Tibial artery (tissue), 4 donors: Measurements from ENCODE around the gene EPB41.

Source experiments
- DNase-seq, 2 donors: peaks; one replicate each; pipeline ENCODE4 v3.0.0-alpha.2; 2019
- H3K27ac ChIP-seq, 2 donors: fragments of 200-600 bp; sonication (generic) in 1 of 2; 1 replicate in 1 of 2; 2 replicates in 1 of 2; pipeline ENCODE4 v1.5.1; 2018 to 2019; ENCODE audit warnings: mild to moderate bottlenecking in 1 of 2
- H3K27me3 ChIP-seq, 2 donors: fragments of 200-600 bp; sonication (generic) in 1 of 2; one replicate each; pipeline versions ENCODE4 v1.5.1 to v1.6.0; 2016 to 2019
- H3K36me3 ChIP-seq, 3 donors: fragments of 200-600 bp; sonication (generic) in 2 of 3; one replicate each; pipeline ENCODE4 v1.5.1; 2016 to 2019; ENCODE audit warnings: mild to moderate bottlenecking in 2 of 3
- H3K4me1 ChIP-seq, 4 donors: fragments of 200-600 bp; sonication (generic) in 2 of 4; 1 replicate in 3 of 4; 2 replicates in 1 of 4; pipeline ENCODE4 v1.5.1; 2016 to 2019
- H3K4me3 ChIP-seq, 2 donors: fragments of 200-600 bp; sonication (generic) in 1 of 2; 1 replicate in 1 of 2; 2 replicates in 1 of 2; pipeline ENCODE4 v1.5.1; 2018 to 2019; ENCODE audit warnings: mild to moderate bottlenecking in 2 of 2
- H3K9me3 ChIP-seq, 3 donors: fragments of 200-600 bp; sonication (generic) in 1 of 3; one replicate each; pipeline ENCODE4 v1.5.1; 2016 to 2019
- CTCF ChIP-seq, 2 experiments: fragments of 200-600 bp in 1 of 2; fragments of 450-650 bp in 1 of 2; IDR thresholded peaks; one replicate each; pipeline ENCODE4 v1.5.1; 2017 to 2019; ENCODE audit warnings: antibody characterized with exemption in 2 of 2, mild to moderate bottlenecking in 1 of 2, moderate library complexity in 1 of 2
- intact Hi-C: fragments of 100-400 bp; cut with DNase I; formaldehyde crosslinking; loops from one replicate; pipeline ENCODE4 v1.15.0; 2023; ENCODE audit warnings: low total_unique reads

Gene EPB41

DNA sequence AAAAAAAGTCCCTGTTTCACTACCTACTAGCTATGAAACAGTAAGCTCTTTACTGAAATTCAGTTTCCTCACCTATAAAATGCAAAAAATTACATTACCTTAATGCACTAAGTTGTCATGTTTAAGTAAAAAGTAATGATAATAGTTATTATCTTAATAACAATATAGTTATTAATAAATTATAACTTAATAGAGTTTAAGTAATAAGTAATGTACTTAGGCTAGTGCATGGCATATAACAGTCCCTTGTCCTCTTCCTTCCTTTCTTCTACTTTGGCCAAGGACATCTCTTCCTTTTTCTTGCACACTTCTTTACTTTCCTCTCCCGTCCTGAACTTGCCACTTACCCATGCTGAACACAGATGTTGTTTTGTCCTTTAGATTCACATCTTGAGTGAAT, 200.3 kb downstream of the EPB41 start:
- Histone ChIP-seq H3K27me3 (no peaks in the 10 kb centered on the region), H3K36me3 (peaks cover 0 to 46% (median 0%) of the 10 kb centered on the region in 3 donors), H3K27ac (no peak overlapping the region), H3K4me3 (no peak overlapping the region), H3K4me1 (peaks cover 0 to 11% (median 1%) of the 10 kb centered on the region in 4 donors), H3K9me3 (no peaks in the 10 kb centered on the region)
- no peak for DNase-seq
- TF ChIP-seq CTCF (IDR thresholded peaks at IDR 0.05), result no peak
- intact Hi-C loops, result no loop called here

DNA sequence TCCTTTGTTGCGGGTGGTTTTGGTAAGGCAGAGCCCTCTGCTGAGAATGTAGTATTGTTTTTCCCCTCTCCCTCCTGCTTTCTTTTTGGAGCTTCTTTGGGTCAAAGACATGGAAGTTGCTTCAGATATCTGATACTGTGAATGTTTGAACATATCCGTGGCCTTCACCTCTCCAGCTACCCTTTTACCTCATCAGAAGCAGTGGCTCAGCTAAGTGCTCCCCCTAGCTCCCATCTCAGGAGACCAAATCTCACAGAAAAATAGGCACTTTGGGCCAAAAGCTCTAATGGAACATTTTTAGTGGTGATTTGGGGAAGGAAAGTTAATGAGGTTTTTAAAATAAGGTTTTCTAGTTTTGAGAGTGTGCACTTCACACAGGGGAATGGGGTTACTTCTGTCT, 203.0 kb downstream of the EPB41 start:
- Histone ChIP-seq H3K4me1 (peaks cover 0 to 38% (median 17%) of the 10 kb centered on the region in 4 donors), H3K36me3 (peaks cover 0 to 35% (median 0%) of the 10 kb centered on the region in 3 donors), H3K27me3 (no peaks in the 10 kb centered on the region), H3K9me3 (no peaks in the 10 kb centered on the region), H3K4me3 (no peak overlapping the region), H3K27ac (peak overlapping the region in 1 of 2 donors; percentile 2)
- TF ChIP-seq CTCF (IDR thresholded peaks at IDR 0.05), result no peak
- no peak for DNase-seq
- intact Hi-C loops, result no loop called here

- Histone ChIP-seq H3K27ac (peak overlapping the region; percentile 11 to 100), H3K9me3 (no peaks in the 10 kb centered on the region), H3K4me1 (peaks cover 0 to 41% (median 23%) of the 10 kb centered on the region in 4 donors), H3K27me3 (no peaks in the 10 kb centered on the region), H3K4me3 (no peak overlapping the region), H3K36me3 (peaks cover 0 to 18% (median 0%) of the 10 kb centered on the region in 3 donors)
- DNase-seq, result peak in 1 of 2 donors; percentile 52
- TF ChIP-seq CTCF (IDR thresholded peaks at IDR 0.05), result no peak
- intact Hi-C loops, result no loop called here
Observed at GRCh38 chr1:29119121-29119929, 205.0 kb downstream of the EPB41 start.

DNA sequence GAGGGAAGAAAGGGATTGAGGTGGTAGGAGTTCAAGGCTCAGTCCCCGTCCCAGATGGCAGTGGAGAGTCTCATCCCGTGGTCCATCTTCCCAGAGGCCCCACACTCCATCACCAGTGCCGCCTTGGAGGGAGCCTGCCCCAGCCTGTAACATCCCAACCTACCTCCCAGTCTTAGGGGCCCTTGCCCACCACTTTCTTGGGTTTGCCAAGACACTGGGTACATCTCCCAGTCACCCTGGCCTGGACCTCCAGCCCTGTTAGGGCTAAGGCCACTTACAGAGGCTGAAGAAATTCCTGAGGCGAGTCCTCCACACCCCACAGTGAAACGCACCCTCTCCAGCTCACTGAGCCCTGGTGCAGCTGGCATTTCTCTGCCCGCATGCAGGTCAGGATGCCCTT, 206.0 kb downstream of the EPB41 start:
- H3K9me3 ChIP-seq, result no peaks in the 10 kb centered on the region
- no peak for TF ChIP-seq CTCF (IDR thresholded peaks at IDR 0.05)
- peak overlapping the region; percentile 96 to 100 for H3K27ac ChIP-seq
- peaks cover 0 to 17% (median 0%) of the 10 kb centered on the region in 3 donors for H3K36me3 ChIP-seq
- intact Hi-C loops, result loop anchor here (5.0 kb wide), 2 partner anchors 62 to 233 kb away; partner anchors contain the start of gene SRSF4
- peaks cover 0 to 47% (median 29%) of the 10 kb centered on the region in 4 donors for H3K4me1 ChIP-seq
- no peak overlapping the region for H3K4me3 ChIP-seq
- no peak for DNase-seq
- no peaks in the 10 kb centered on the region for H3K27me3 ChIP-seq

DNA sequence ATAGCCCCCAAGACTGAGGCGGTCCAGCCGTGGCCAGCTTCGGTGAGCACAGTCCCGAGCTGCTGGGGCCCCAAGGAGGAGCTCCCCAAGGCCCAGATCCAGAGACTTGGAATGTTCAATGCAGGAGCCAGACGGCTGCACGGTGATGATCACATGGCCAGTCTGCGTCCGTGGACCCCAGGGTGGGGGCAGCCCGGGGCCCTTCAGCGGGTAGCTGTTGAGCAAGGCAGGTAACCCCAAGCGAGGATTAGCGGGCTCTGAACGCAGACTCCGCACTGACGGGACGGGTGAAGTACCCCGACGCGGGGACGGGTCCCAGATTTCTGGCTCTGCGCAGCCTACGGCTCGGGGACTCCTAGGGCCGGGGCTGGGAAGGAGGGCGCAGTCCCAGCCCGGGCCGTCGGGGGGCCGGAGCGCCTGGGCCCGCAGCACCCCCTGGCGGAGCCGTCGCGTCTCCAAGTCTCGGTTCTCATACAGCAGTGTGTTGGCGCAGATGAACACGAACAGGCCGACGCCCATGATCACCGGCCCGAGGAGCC, 206.6 kb downstream of the EPB41 start:
- intact Hi-C loops, result loop anchor here (5.0 kb wide), 2 partner anchors 61 to 234 kb away; partner anchors contain the start of gene SRSF4
- Histone ChIP-seq H3K27ac (peak overlapping the region; percentile 96 to 100), H3K27me3 (no peaks in the 10 kb centered on the region), H3K9me3 (no peaks in the 10 kb centered on the region), H3K4me1 (peaks cover 0 to 51% (median 29%) of the 10 kb centered on the region in 4 donors), H3K4me3 (peak overlapping the region; percentile 78 to 85), H3K36me3 (peaks cover 0 to 10% (median 0%) of the 10 kb centered on the region in 3 donors)
- DNase-seq, result peak in 1 of 2 donors; percentile 67
- peak; percentile 43 for TF ChIP-seq CTCF (IDR thresholded peaks at IDR 0.05)
